Measurements from ENCODE around the gene AJAP1. TPM values are rescaled to one million over a fixed set of nuclear protein-coding genes. Genes with fewer than 3 reads are reported as not detected.

Gene AJAP1
- total and polyA plus RNA-seq, 2 donors (not counting 1 experiment from before 2014, with no cell fraction given), result not detected

DNA sequence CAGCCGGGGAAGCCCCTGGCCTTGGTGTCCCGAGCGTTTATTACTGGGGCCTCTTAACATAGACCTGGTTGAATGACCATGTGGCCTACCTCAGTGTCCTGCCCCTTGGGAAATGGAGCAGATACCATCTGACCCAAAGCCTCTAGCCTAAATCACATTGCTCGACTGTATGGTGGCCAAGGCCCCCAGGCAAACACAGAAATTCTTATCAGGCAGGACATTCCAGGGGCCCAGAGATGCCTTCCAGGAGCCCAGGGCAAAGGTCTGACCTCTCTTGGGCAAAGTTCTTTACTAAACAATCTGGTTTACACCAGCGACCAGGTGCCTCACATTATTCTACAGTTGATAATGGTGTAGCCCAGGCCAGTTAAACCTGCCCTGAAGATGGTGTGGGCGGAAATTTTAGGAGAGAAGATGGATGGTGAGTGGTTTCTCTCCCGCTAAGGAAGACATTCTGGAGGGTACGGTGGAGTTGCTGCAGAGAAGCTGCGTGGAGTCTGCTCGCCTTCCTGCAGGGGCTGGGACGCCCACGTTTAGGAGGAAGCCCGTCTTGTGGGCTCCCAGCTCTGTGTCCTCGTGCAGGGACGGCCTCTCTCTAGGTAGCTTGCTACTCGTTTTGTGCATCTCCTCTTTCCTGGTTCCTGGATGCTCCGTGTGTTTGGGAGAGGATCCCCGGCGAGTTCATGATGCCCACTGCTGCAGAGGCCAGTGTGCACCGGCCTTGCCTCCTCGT is 21.2 kb downstream of the AJAP1 start:
- ATAC-seq (ENCODE audit: low read depth), result no peak
- intact Hi-C loops (cut with micrococcal nuclease), result no loop called here
- POLR2A ChIA-PET, result no interaction called here

More for the DNA sequence above, 21.2 kb downstream of the AJAP1 start:
- no peak for TF ChIP-seq EZH2 (IDR thresholded peaks at IDR 0.05; ENCODE audit: borderline replicate concordance, insufficient read depth, low read depth, low read length, poor library complexity, severe bottlenecking)
- TF ChIP-seq CTCF (IDR thresholded peaks at IDR 0.05), result no peak
- H3K4me3 Mint-ChIP-seq, result no peak overlapping the region
- peaks cover 11% of the 10 kb centered on the region for H3K27me3 Mint-ChIP-seq
- H3K9me3 Mint-ChIP-seq (ENCODE audit: insufficient read depth), result peaks cover 19% of the 10 kb centered on the region
- Histone ChIP-seq H4K20me1 (ENCODE audit: control insufficient read depth, insufficient read depth, low read length, poor library complexity, severe bottlenecking) (no peaks in the 10 kb centered on the region), H3K27me3 (replicated peaks in 1 of 4; ENCODE audit: control extremely low read depth in 1 of 4, control insufficient read depth in 3 of 4, insufficient read depth in 4 of 4, low read length in 3 of 4) (no peaks in the 10 kb centered on the region), H3K9ac (ENCODE audit: low read length) (no peak overlapping the region), H3K4me1 (ENCODE audit: control insufficient read depth in 2 of 2, insufficient read depth in 2 of 2, low read length in 2 of 2) (no peaks in the 10 kb centered on the region), H3K9me3 (ENCODE audit: control extremely low read depth in 1 of 3, control insufficient read depth in 2 of 3, insufficient read depth in 1 of 3, low read length in 2 of 3) (peaks cover 0 to 27% (median 10%) of the 10 kb centered on the region in 3 donors), H3K36me3 (replicated peaks in 1 of 2; ENCODE audit: control extremely low read depth in 1 of 2, control insufficient read depth in 1 of 2, extremely low read depth in 1 of 2, insufficient read depth in 2 of 2, low read length in 1 of 2) (no peaks in the 10 kb centered on the region), H3K4me3 (ENCODE audit: control extremely low read depth in 1 of 5, extremely low read depth in 1 of 5, insufficient read depth in 1 of 5, low read depth in 2 of 5, low read length in 4 of 5) (no peak overlapping the region), H3K79me2 (ENCODE audit: control insufficient read depth, insufficient read depth, low read length) (no peaks in the 10 kb centered on the region), H3K27ac (ENCODE audit: low read length in 2 of 2) (no peak overlapping the region), H2AFZ (ENCODE audit: insufficient read depth, low read depth, low read length, poor library complexity, severe bottlenecking) (no peak overlapping the region), H3K4me2 (replicated peaks; ENCODE audit: low read depth, low read length, poor library complexity, severe bottlenecking) (no peak overlapping the region)
- H3K27ac Mint-ChIP-seq, result no peak overlapping the region
- CTCF ChIA-PET, result no interaction called here
- 85% methylated on average over 15 of the region's 21 CpGs for WGBS (ENCODE audit: insufficient coverage)
- H3K4me1 Mint-ChIP-seq, result no peaks in the 10 kb centered on the region
- no peak for DNase-seq

Data from B cell (primary cell).